ENCODE results near the gene KRTAP5-5. TPM values are rescaled to one million over a fixed set of nuclear protein-coding genes. Genes with fewer than 3 reads are reported as not detected.
A peak's percentile ranks its signal among the peaks of the same experiment; 100 is the strongest.

The KRTAP5-5 gene
- total RNA-seq, 1 experiment from 2014 or later: not detected

DNA sequence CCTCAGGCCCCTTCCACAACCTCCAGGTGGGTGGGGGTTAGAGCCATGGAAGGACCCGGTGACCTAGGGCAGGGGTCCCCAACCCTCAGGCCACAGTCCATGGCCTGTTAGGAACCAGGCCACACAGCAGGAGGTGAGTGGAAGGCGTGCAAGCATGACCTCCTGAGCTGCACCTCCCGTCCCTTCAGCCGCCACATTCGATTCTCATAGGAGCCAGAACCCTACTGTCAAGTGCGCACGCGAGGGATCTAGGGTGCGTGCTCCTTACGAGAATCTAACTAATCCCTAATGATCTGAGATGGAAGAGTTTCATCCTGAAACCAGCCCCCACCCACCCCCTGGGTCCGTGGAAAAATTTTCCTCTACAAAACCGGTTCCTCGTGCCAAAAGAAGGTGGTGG, 4.0 kb upstream of the KRTAP5-5 start:
- Histone ChIP-seq H3K4me3 (ENCODE audit: low read depth, low read length) (no peak overlapping the region), H3K9me3 (no peaks in the 10 kb centered on the region), H3K36me3 (ENCODE audit: control insufficient read depth, insufficient read depth, low read length) (no peaks in the 10 kb centered on the region), H3K27me3 (replicated peaks; ENCODE audit: control insufficient read depth, insufficient read depth, low read length) (no peaks in the 10 kb centered on the region; the same call in 1 of the 2 replicates), H3K4me1 (no peaks in the 10 kb centered on the region)
- peaks cover 5% of the 10 kb centered on the region for H3K4me1 Mint-ChIP-seq (ENCODE audit: low read depth, unreplicated experiment)
- H3K27ac Mint-ChIP-seq (ENCODE audit: unreplicated experiment): no peak overlapping the region
- CTCF ChIA-PET: no interaction called here
- no peak overlapping the region for H3K4me3 Mint-ChIP-seq (ENCODE audit: unreplicated experiment)
- no TSS peak for BruUV-seq (replicated peaks)
- peaks cover 10% of the 10 kb centered on the region for H3K27me3 Mint-ChIP-seq (ENCODE audit: insufficient read depth, unreplicated experiment)
- H3K9me3 Mint-ChIP-seq (ENCODE audit: unreplicated experiment): no peaks in the 10 kb centered on the region
- intact Hi-C loops (cut with micrococcal nuclease; ENCODE audit: unreplicated experiment): no loop called here
- POLR2A ChIA-PET: no interaction called here
- TF ChIP-seq, protein P1, sequence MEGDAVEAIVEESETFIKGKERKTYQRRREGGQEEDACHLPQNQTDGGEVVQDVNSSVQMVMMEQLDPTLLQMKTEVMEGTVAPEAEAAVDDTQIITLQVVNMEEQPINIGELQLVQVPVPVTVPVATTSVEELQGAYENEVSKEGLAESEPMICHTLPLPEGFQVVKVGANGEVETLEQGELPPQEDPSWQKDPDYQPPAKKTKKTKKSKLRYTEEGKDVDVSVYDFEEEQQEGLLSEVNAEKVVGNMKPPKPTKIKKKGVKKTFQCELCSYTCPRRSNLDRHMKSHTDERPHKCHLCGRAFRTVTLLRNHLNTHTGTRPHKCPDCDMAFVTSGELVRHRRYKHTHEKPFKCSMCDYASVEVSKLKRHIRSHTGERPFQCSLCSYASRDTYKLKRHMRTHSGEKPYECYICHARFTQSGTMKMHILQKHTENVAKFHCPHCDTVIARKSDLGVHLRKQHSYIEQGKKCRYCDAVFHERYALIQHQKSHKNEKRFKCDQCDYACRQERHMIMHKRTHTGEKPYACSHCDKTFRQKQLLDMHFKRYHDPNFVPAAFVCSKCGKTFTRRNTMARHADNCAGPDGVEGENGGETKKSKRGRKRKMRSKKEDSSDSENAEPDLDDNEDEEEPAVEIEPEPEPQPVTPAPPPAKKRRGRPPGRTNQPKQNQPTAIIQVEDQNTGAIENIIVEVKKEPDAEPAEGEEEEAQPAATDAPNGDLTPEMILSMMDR (IDR thresholded peaks at IDR 0.05; ENCODE audit: insufficient read depth in 1 of 2, low read depth in 1 of 2, low read length in 1 of 2, severe bottlenecking in 1 of 2, unreplicated experiment in 1 of 2): no peak
- DNase-seq: no peak
- H3K36me3 Mint-ChIP-seq (ENCODE audit: insufficient read depth, unreplicated experiment): no peaks in the 10 kb centered on the region

DNA sequence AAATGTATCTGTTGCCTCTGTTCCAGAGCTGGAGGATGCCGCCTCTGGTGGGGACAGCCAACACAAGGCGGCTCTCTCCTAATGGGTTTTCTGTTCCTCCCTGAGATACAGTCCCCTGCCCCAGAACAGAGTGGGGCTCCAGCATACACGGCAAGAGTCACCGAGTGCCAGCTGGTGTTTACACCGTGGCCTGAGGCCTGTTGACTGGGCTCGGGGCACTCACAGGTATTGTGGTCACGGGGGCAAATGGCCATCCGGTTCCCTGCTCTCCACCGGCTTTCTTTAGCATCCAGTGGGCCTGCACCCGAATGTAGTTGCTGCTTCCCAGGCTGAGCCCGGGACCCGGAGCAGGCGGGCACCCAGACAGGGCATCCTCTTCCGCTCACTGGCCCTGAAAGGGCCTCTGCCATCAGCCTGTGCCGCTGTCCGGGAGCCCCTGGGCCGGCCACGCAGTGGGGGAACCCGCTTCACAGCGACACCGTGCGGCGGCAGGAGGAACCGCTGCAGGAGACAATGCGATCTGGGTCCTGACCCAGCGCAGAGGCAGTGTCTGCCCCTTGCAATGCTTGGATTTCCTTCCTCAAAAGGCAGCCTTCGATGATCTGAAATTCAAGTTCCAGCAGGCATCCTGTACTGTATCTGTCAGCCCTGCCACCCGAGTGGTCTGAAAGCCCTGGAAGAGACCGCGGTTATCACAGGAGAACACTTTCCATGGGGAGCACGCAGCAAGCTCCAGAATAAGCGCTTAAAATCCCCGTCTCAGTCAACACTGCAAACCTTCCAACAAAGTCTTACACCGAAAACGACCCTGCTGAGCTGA, 859 bp upstream of the KRTAP5-5 start:
- intact Hi-C loops (cut with micrococcal nuclease; ENCODE audit: unreplicated experiment): no loop called here
- Mint-ChIP-seq H3K4me3 (ENCODE audit: unreplicated experiment) (no peak overlapping the region), H3K36me3 (ENCODE audit: insufficient read depth, unreplicated experiment) (no peaks in the 10 kb centered on the region), H3K27ac (ENCODE audit: unreplicated experiment) (no peak overlapping the region), H3K27me3 (ENCODE audit: insufficient read depth, unreplicated experiment) (peaks cover 21% of the 10 kb centered on the region), H3K9me3 (ENCODE audit: unreplicated experiment) (no peaks in the 10 kb centered on the region), H3K4me1 (ENCODE audit: low read depth, unreplicated experiment) (no peaks in the 10 kb centered on the region)
- peaks cover 1% of the 10 kb centered on the region; the same call in 1 of the 2 replicates for H3K27me3 ChIP-seq (replicated peaks; ENCODE audit: control insufficient read depth, insufficient read depth, low read length)
- H3K4me3 ChIP-seq (ENCODE audit: low read depth, low read length): no peak overlapping the region
- no TSS peak for BruUV-seq (replicated peaks)
- H3K4me1 ChIP-seq: no peaks in the 10 kb centered on the region
- H3K9me3 ChIP-seq: no peaks in the 10 kb centered on the region
- POLR2A ChIA-PET: no interaction called here
- TF ChIP-seq, protein P1 (IDR thresholded peaks at IDR 0.05; ENCODE audit: insufficient read depth in 1 of 2, low read depth in 1 of 2, low read length in 1 of 2, severe bottlenecking in 1 of 2, unreplicated experiment in 1 of 2): peak; percentile 58 to 84
- peak in 1 of 2 experiments; percentile 57 for DNase-seq
- no peaks in the 10 kb centered on the region for H3K36me3 ChIP-seq (ENCODE audit: control insufficient read depth, insufficient read depth, low read length)
- CTCF ChIA-PET: interaction anchor here (0.8 kb wide), 1 partner anchor 522 kb away, joined by 3 read pairs; no protein-coding TSS in a partner anchor

DNA sequence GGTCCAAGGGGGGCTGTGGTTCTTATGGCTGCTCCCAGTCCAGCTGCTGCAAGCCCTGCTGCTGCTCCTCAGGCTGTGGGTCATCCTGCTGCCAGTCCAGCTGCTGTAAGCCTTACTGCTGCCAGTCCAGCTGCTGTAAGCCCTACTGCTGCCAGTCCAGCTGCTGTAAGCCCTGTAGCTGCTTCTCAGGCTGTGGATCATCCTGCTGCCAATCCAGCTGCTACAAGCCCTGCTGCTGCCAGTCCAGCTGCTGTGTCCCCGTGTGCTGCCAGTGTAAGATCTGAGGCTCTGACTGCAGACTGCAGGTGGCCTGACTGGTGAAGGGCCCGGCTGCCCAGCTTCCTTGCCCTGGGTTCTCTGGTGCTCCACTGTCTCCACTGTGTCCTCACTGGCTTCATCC, 696 bp downstream of the KRTAP5-5 start:
- peaks cover 25% of the 10 kb centered on the region for H3K27me3 Mint-ChIP-seq (ENCODE audit: insufficient read depth, unreplicated experiment)
- CTCF ChIA-PET: interaction anchor here (1.1 to 1.8 kb wide), 4 partner anchors 10 to 522 kb away, joined by 3 to 13 read pairs (median 6); no protein-coding TSS in a partner anchor
- H3K9me3 Mint-ChIP-seq (ENCODE audit: unreplicated experiment): no peaks in the 10 kb centered on the region
- no peaks in the 10 kb centered on the region for H3K36me3 Mint-ChIP-seq (ENCODE audit: insufficient read depth, unreplicated experiment)
- no peaks in the 10 kb centered on the region for H3K36me3 ChIP-seq (ENCODE audit: control insufficient read depth, insufficient read depth, low read length)
- intact Hi-C loops (cut with micrococcal nuclease; ENCODE audit: unreplicated experiment): loop anchor here (2.0 kb wide), 1 partner anchor 35 kb away; no protein-coding TSS in a partner anchor
- TF ChIP-seq, protein P1 (IDR thresholded peaks at IDR 0.05; ENCODE audit: insufficient read depth in 1 of 2, low read depth in 1 of 2, low read length in 1 of 2, severe bottlenecking in 1 of 2, unreplicated experiment in 1 of 2): no peak
- no peaks in the 10 kb centered on the region for H3K9me3 ChIP-seq
- H3K4me1 Mint-ChIP-seq (ENCODE audit: low read depth, unreplicated experiment): no peaks in the 10 kb centered on the region
- no peak for DNase-seq
- H3K4me1 ChIP-seq: no peaks in the 10 kb centered on the region
- H3K4me3 Mint-ChIP-seq (ENCODE audit: unreplicated experiment): no peak overlapping the region
- BruUV-seq (replicated peaks): no TSS peak
- H3K27me3 ChIP-seq (replicated peaks; ENCODE audit: control insufficient read depth, insufficient read depth, low read length): peaks cover 1% of the 10 kb centered on the region; the same call in 1 of the 2 replicates
- POLR2A ChIA-PET: no interaction called here
- no peak overlapping the region for H3K4me3 ChIP-seq (ENCODE audit: low read depth, low read length)
- H3K27ac Mint-ChIP-seq (ENCODE audit: unreplicated experiment): no peak overlapping the region
